H1 (cell line): ENCODE data around the gene DDT. TPM values are rescaled to one million over a fixed set of nuclear protein-coding genes. Genes with fewer than 3 reads are reported as not detected.
"Not testable (repeated sequence)": the region's sequence is repeated elsewhere in the genome, so short reads cannot be mapped to it uniquely, and the experiment has no call there.

Experiments used
- CTCF ChIA-PET: fragments of 300-600 bp; sonication (Branson Sonifier 250); formaldehyde crosslinking; loops from one replicate; lab custom pipeline; 2021; ENCODE audit not compliant: partially characterized antibody; lab: Charles Lee
- POLR2A ChIA-PET: fragments of 300-600 bp; sonication (Branson Sonifier 250); formaldehyde crosslinking; loops from one replicate; lab custom pipeline; 2021; ENCODE audit warnings: inconsistent platforms; ENCODE audit not compliant: partially characterized antibody; lab: Charles Lee
- DNase-seq, 2 experiments: peaks; one replicate each; pipeline versions ENCODE4 v3.0.0 to v3.0.0-alpha.2; 2010 to 2022; ENCODE audit warnings: low spot score in 2 of 2, low read depth in 1 of 2, mixed read lengths in 1 of 2
- FAIRE-seq: peaks from 2 replicates; lab custom pipeline; 2011; peaks lifted over from hg19 to GRCh38; lab: Jason Lieb, UNC
- H2AFZ ChIP-seq: 2 replicates; pipeline ENCODE4 v1.8.1; 2012; ENCODE audit warnings: low read length, inconsistent platforms
- H2AK5ac ChIP-seq: 2 replicates; pipeline ENCODE4 v1.6.1; 2013; ENCODE audit warnings: low read depth, low read length
- H2BK120ac ChIP-seq: replicated peaks from 2 replicates; pipeline ENCODE3; 2013; ENCODE audit warnings: low read depth, low read length, inconsistent platforms
- H2BK12ac ChIP-seq: 2 replicates; pipeline ENCODE4 v1.6.1; 2013; ENCODE audit warnings: low read depth, low read length
- H2BK15ac ChIP-seq: 2 replicates; pipeline ENCODE4 v1.6.1; 2013; ENCODE audit warnings: low read length
- H2BK20ac ChIP-seq: 2 replicates; pipeline ENCODE4 v1.6.1; 2013; ENCODE audit warnings: low read length
- H2BK5ac ChIP-seq: 2 replicates; pipeline ENCODE4 v1.6.1; 2013; ENCODE audit warnings: low read depth, low read length
- H3K14ac ChIP-seq: 2 replicates; pipeline ENCODE4 v1.6.1; 2013; ENCODE audit warnings: inconsistent platforms; ENCODE audit not compliant: insufficient read length
- H3K18ac ChIP-seq: 2 replicates; pipeline ENCODE4 v1.6.1; 2013; ENCODE audit warnings: low read length; ENCODE audit errors: extremely low read depth
- H3K23ac ChIP-seq: 2 replicates; pipeline ENCODE4 v1.6.1; 2013; ENCODE audit warnings: inconsistent platforms; ENCODE audit not compliant: insufficient read length
- H3K23me2 ChIP-seq: 2 replicates; pipeline ENCODE4 v1.6.1; 2013; ENCODE audit warnings: low read depth, low read length
- H3K27ac ChIP-seq: 2 replicates; pipeline ENCODE4 v1.6.1; 2011; ENCODE audit warnings: low read depth, low read length, inconsistent platforms
- H3K27me3 ChIP-seq, 4 experiments: replicated peaks in 1 of 4; 1 replicate in 1 of 4; 2 replicates in 3 of 4; pipeline versions ENCODE4 v1.6.1 to v1.8.1; 2011 to 2013; ENCODE audit warnings: low read length in 3 of 4, mild to moderate bottlenecking in 3 of 4, inconsistent platforms in 2 of 4, mixed read lengths in 2 of 4, moderate library complexity in 1 of 4; ENCODE audit not compliant: control insufficient read depth in 3 of 4, insufficient read depth in 3 of 4; ENCODE audit errors: extremely low read depth in 1 of 4
- H3K36me3 ChIP-seq, 4 experiments: 2 replicates each; pipeline versions ENCODE4 v1.6.1 to v1.8.1; 2011 to 2013; ENCODE audit warnings: mild to moderate bottlenecking in 4 of 4, low read length in 3 of 4, moderate library complexity in 2 of 4, control low read depth in 1 of 4, inconsistent platforms in 1 of 4; ENCODE audit not compliant: insufficient read depth in 4 of 4, control insufficient read depth in 2 of 4
- H3K4ac ChIP-seq: replicated peaks from 2 replicates; pipeline ENCODE3; 2013; ENCODE audit warnings: low read length, low read depth, mixed read lengths, inconsistent platforms; ENCODE audit not compliant: insufficient read length
- H3K4me1 ChIP-seq, 4 experiments: replicated peaks in 1 of 4; 1 replicate in 1 of 4; 2 replicates in 3 of 4; pipeline versions ENCODE4 v1.6.1 to v1.8.1; 2011 to 2013; ENCODE audit warnings: low read length in 3 of 4, inconsistent platforms in 2 of 4, mixed read lengths in 1 of 4; ENCODE audit not compliant: insufficient read depth in 4 of 4, control insufficient read depth in 3 of 4
- H3K4me2 ChIP-seq, 2 experiments: 2 replicates each; pipeline versions ENCODE4 v1.6.1 to v1.8.1; 2011 to 2013; ENCODE audit warnings: low read depth in 2 of 2, low read length in 2 of 2, control low read depth in 1 of 2, inconsistent platforms in 1 of 2, mild to moderate bottlenecking in 1 of 2; ENCODE audit not compliant: insufficient read depth in 1 of 2
- H3K4me3 ChIP-seq, 4 experiments: fragments of 200-600, 300-600 bp in 1 of 4; sonication (generic), shearing (Covaris generic), sonication (Bioruptor Twin) in 1 of 4; 2 replicates each; pipeline versions ENCODE4 v1.5.1 to v1.8.1; 2011 to 2016; ENCODE audit warnings: low read length in 4 of 4, low read depth in 3 of 4, control low read depth in 2 of 4, inconsistent platforms in 2 of 4, mild to moderate bottlenecking in 2 of 4, mixed read lengths in 1 of 4, moderate library complexity in 1 of 4; ENCODE audit not compliant: insufficient read depth in 2 of 4; ENCODE audit errors: extremely low read depth in 1 of 4
- H3K56ac ChIP-seq: replicated peaks from 2 replicates; pipeline ENCODE3; 2013; ENCODE audit warnings: low read depth, mild to moderate bottlenecking, mixed read lengths, low read length, inconsistent platforms; ENCODE audit not compliant: insufficient read length
- H3K79me1 ChIP-seq: 2 replicates; pipeline ENCODE4 v1.6.1; 2013; ENCODE audit warnings: low read depth, low read length, control low read depth
- H3K79me2 ChIP-seq, 2 experiments: 2 replicates each; pipeline versions ENCODE4 v1.6.1 to v1.8.1; 2012 to 2013; ENCODE audit warnings: low read length in 2 of 2, mild to moderate bottlenecking in 2 of 2, inconsistent platforms in 1 of 2; ENCODE audit not compliant: insufficient read depth in 2 of 2, control insufficient read depth in 1 of 2
- H3K9ac ChIP-seq, 4 experiments: replicated peaks in 1 of 4; 1 replicate in 1 of 4; 2 replicates in 3 of 4; pipeline versions ENCODE4 v1.6.1 to v1.8.1; 2011 to 2013; ENCODE audit warnings: low read depth in 3 of 4, low read length in 3 of 4, control low read depth in 2 of 4, mild to moderate bottlenecking in 2 of 4, moderate library complexity in 2 of 4, inconsistent platforms in 1 of 4; ENCODE audit errors: extremely low read depth in 1 of 4
- H3K9me3 ChIP-seq, 2 experiments: 2 replicates each; pipeline versions ENCODE4 v1.6.1 to v1.8.1; 2012 to 2013; ENCODE audit warnings: mild to moderate bottlenecking in 2 of 2, moderate library complexity in 2 of 2, control low read depth in 1 of 2, inconsistent platforms in 1 of 2, low read depth in 1 of 2, low read length in 1 of 2, mixed read lengths in 1 of 2; ENCODE audit not compliant: insufficient read depth in 2 of 2
- H4K20me1 ChIP-seq, 2 experiments: replicated peaks in 1 of 2; 2 replicates each; pipeline versions ENCODE3 to v1.8.1; 2011 to 2013; ENCODE audit warnings: inconsistent platforms in 2 of 2, low read length in 2 of 2, mild to moderate bottlenecking in 1 of 2; ENCODE audit not compliant: insufficient read depth in 2 of 2, control insufficient read depth in 1 of 2
- H4K5ac ChIP-seq: 2 replicates; pipeline ENCODE4 v1.6.1; 2013; ENCODE audit warnings: low read length, low read depth, mixed read lengths, inconsistent platforms; ENCODE audit not compliant: insufficient read length
- H4K8ac ChIP-seq: 2 replicates; pipeline ENCODE4 v1.8.0; 2013; ENCODE audit warnings: mild to moderate bottlenecking, moderate library complexity, low read length, inconsistent platforms; ENCODE audit not compliant: insufficient read depth; ENCODE audit errors: extremely low read depth
- H4K91ac ChIP-seq: replicated peaks from 2 replicates; pipeline ENCODE3; 2013; ENCODE audit warnings: low read length, mixed read lengths, inconsistent platforms; ENCODE audit not compliant: insufficient read length
- WGBS, 2 experiments: shearing (Covaris generic) in 1 of 2; methylation state at CpG; one replicate each; pipeline versions ENCODE4 v1.1.6 to v1.1.7; 2013 to 2015; ENCODE audit warnings: low lambda C conversion rate in 2 of 2, mixed read lengths in 2 of 2, inconsistent platforms in 1 of 2, low coverage in 1 of 2, missing lambda C conversion rate in 1 of 2; ENCODE audit not compliant: insufficient replicate concordance in 2 of 2, insufficient coverage in 1 of 2, insufficient read length in 1 of 2; ENCODE audit errors: extremely low coverage in 1 of 2, missing lambda C conversion rate in 1 of 2; 5-methylcytosine and 5-hydroxymethylcytosine counted together
- polyA plus RNA-seq, 7 experiments: library from polyadenylated mRNA; depleted of rRNA in 3 of 7; stranded (reverse) in 5 of 7; unstranded in 2 of 7; fragments of >200 nt in 5 of 7; fragments of 200-250 nt in 2 of 7; gene quantifications; 1 replicate in 5 of 7; 2 replicates in 1 of 7; 4 replicates in 1 of 7; pipeline versions ENCODE4 v1.2.1 to v1.2.3, GENCODE V29; 2011 to 2013; ENCODE audit warnings: missing spikeins in 2 of 7, mixed read lengths in 2 of 7
- total RNA-seq: library from RNA; stranded (reverse); fragmentation: NEBNext Ultra II Directional; extraction: Animal tissue kit (Norgen Biotek cat#: 25700); gene quantifications from 2 replicates; pipeline ENCODE4 v1.2.1, GENCODE V29; 2021

DDT gene
- total and polyA plus RNA-seq, 2 of the 8 experiments (the other 6 are each of a cell fraction or from before 2014, with no cell fraction given) = 106 to 341 TPM

- H3K4ac ChIP-seq, H2BK20ac ChIP-seq, H3K27me3 ChIP-seq, H3K23ac ChIP-seq, H4K5ac ChIP-seq, H3K9me3 ChIP-seq, H4K20me1 ChIP-seq, H2BK12ac ChIP-seq, H2AFZ ChIP-seq, H2BK15ac ChIP-seq, H3K14ac ChIP-seq, H3K4me2 ChIP-seq, H3K18ac ChIP-seq, FAIRE-seq, H3K79me2 ChIP-seq, H4K8ac ChIP-seq, H3K4me3 ChIP-seq, H2AK5ac ChIP-seq, H3K4me1 ChIP-seq, H3K23me2 ChIP-seq, H2BK5ac ChIP-seq, H3K79me1 ChIP-seq, H3K9ac ChIP-seq, H3K56ac ChIP-seq, H3K27ac ChIP-seq, H3K36me3 ChIP-seq, POLR2A ChIA-PET, H4K91ac ChIP-seq, DNase-seq, H2BK120ac ChIP-seq: not testable (repeated sequence)
- CTCF ChIA-PET = interaction anchor here (1.2 kb wide), 1 partner anchor 141 kb away, joined by 3 read pairs; no protein-coding TSS in a partner anchor
- WGBS, 2 experiments = 70% methylated on average over 2 of the region's 2 CpGs; no CpG with 5 or more reads in 1 of the 2 experiments
These were observed 18.8 kb upstream of the DDT start for GRCh38 chr22:23993080-23993479.

GRCh38 chr22:23989583-23990244 lies 15.5 kb upstream of the DDT start:
- peak in 1 of 2 experiments; percentile 43 for DNase-seq
- H4K5ac ChIP-seq, H3K79me1 ChIP-seq, H4K8ac ChIP-seq, H3K9ac ChIP-seq, H2BK5ac ChIP-seq, H3K14ac ChIP-seq, H3K9me3 ChIP-seq, H3K4me3 ChIP-seq, H3K23me2 ChIP-seq, FAIRE-seq, H2BK12ac ChIP-seq, H4K91ac ChIP-seq, H3K4ac ChIP-seq, H3K79me2 ChIP-seq, H2BK15ac ChIP-seq, POLR2A ChIA-PET, H2BK120ac ChIP-seq, H3K23ac ChIP-seq, H3K18ac ChIP-seq, H3K4me2 ChIP-seq, H3K27me3 ChIP-seq, H4K20me1 ChIP-seq, H2AFZ ChIP-seq, H2BK20ac ChIP-seq, H3K4me1 ChIP-seq, H3K56ac ChIP-seq, H2AK5ac ChIP-seq, H3K27ac ChIP-seq, H3K36me3 ChIP-seq: not testable (repeated sequence)
- CTCF ChIA-PET = interaction anchor here (0.6 kb wide), 1 partner anchor 199 kb away, joined by 3 read pairs; no protein-coding TSS in a partner anchor
- WGBS, 2 experiments = 71% methylated on average over 2 of the region's 3 CpGs; no CpG with 5 or more reads in 1 of the 2 experiments
